PC-9 (cell line): ENCODE results near the gene SAP130.

ENCODE experiments used
- CTCF ChIP-seq: fragments of 200-600 bp; sonication (generic); conservative IDR thresholded peaks from 2 replicates; pipeline ENCODE4 v1.6.1; 2017; ENCODE audit warnings: mixed run types, antibody characterized with exemption, mild to moderate bottlenecking, moderate library complexity
- EZH2 ChIP-seq: fragments of 200-600 bp; sonication (generic); IDR thresholded peaks from 2 replicates; pipeline ENCODE4 v1.8.0; 2017; ENCODE audit warnings: antibody characterized with exemption, low read depth

GRCh38 chr2:127910415-127910814, 117.4 kb downstream of the SAP130 start:
- TF ChIP-seq EZH2 (no peak), CTCF (no peak)
